ENCODE measurements around the gene PIK3IP1.

PIK3IP1 gene

GRCh38 chr22:31241936-31242335 lies 50.4 kb downstream of the PIK3IP1 start:
- TF ChIP-seq, protein P1, sequence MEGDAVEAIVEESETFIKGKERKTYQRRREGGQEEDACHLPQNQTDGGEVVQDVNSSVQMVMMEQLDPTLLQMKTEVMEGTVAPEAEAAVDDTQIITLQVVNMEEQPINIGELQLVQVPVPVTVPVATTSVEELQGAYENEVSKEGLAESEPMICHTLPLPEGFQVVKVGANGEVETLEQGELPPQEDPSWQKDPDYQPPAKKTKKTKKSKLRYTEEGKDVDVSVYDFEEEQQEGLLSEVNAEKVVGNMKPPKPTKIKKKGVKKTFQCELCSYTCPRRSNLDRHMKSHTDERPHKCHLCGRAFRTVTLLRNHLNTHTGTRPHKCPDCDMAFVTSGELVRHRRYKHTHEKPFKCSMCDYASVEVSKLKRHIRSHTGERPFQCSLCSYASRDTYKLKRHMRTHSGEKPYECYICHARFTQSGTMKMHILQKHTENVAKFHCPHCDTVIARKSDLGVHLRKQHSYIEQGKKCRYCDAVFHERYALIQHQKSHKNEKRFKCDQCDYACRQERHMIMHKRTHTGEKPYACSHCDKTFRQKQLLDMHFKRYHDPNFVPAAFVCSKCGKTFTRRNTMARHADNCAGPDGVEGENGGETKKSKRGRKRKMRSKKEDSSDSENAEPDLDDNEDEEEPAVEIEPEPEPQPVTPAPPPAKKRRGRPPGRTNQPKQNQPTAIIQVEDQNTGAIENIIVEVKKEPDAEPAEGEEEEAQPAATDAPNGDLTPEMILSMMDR (IDR thresholded peaks at IDR 0.05; ENCODE audit: insufficient read depth, low read length, poor library complexity, severe bottlenecking): no peak
- no peak for TF ChIP-seq EZH2phosphoT487 (conservative IDR thresholded peaks at IDR 0.05; ENCODE audit: low read length)
- no peaks in the 10 kb centered on the region for H4K20me1 ChIP-seq (ENCODE audit: low read depth, low read length)
- no peak overlapping the region for H3K9ac ChIP-seq (ENCODE audit: low read length)
- H2AFZ ChIP-seq (ENCODE audit: low read depth, low read length, severe bottlenecking): no peak overlapping the region
- no peak overlapping the region for H3K4me3 ChIP-seq (ENCODE audit: insufficient read depth, low read length, poor library complexity, severe bottlenecking)
- no peaks in the 10 kb centered on the region for H3K9me2 ChIP-seq (replicated peaks; ENCODE audit: insufficient read depth, low read length)
- H3K36me3 ChIP-seq (ENCODE audit: low read length): no peaks in the 10 kb centered on the region; the same call in 1 of the 2 replicates
- H3K9me3 ChIP-seq (ENCODE audit: insufficient read depth, low read length): no peaks in the 10 kb centered on the region
- no peak overlapping the region for H3K27ac ChIP-seq (ENCODE audit: low read depth, low read length)
- H3K4me2 ChIP-seq (ENCODE audit: low read depth, low read length, poor library complexity, severe bottlenecking): no peak overlapping the region
- H3K79me2 ChIP-seq (ENCODE audit: insufficient read depth, low read length): 0 out of 2 replicates have a peak, but pooled peaks cover 7% of the 10 kb centered on the region
- no peaks in the 10 kb centered on the region for H3F3A ChIP-seq (ENCODE audit: insufficient read depth)
- no peaks in the 10 kb centered on the region for H3K27me3 ChIP-seq (ENCODE audit: low read length)

DNA sequence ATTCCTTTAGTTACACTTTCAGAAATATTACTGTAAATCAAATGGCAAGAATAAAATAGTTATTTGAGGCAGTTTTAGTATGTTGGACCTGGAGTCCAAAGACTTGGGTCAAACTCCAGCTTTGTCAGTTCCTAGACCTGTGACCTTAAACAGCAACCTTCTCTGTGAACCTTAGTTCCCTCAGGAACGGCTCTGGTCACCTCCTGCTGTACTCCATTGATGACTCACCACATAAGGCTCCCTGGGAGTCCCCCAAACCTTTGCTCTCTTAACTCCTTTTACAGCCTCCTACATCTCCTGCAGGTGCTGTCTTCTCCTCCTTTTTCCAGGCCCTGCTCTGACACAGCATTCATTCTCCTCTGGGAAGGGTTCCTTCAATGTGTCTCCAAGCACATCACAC lies 51.1 kb downstream of the PIK3IP1 start:
- Histone ChIP-seq H3K9ac (ENCODE audit: low read length) (no peak overlapping the region), H3F3A (ENCODE audit: insufficient read depth) (no peaks in the 10 kb centered on the region), H3K27ac (ENCODE audit: low read depth, low read length) (no peak overlapping the region), H3K9me3 (ENCODE audit: insufficient read depth, low read length) (no peaks in the 10 kb centered on the region), H3K4me2 (ENCODE audit: low read depth, low read length, poor library complexity, severe bottlenecking) (no peak overlapping the region), H3K27me3 (ENCODE audit: low read length) (no peaks in the 10 kb centered on the region), H3K4me3 (ENCODE audit: insufficient read depth, low read length, poor library complexity, severe bottlenecking) (no peak overlapping the region), H3K79me2 (ENCODE audit: insufficient read depth, low read length) (0 out of 2 replicates have a peak, but pooled peaks cover 7% of the 10 kb centered on the region), H2AFZ (ENCODE audit: low read depth, low read length, severe bottlenecking) (no peak overlapping the region), H4K20me1 (ENCODE audit: low read depth, low read length) (no peaks in the 10 kb centered on the region), H3K9me2 (replicated peaks; ENCODE audit: insufficient read depth, low read length) (no peaks in the 10 kb centered on the region), H3K36me3 (ENCODE audit: low read length) (no peaks in the 10 kb centered on the region; the same call in 1 of the 2 replicates)
- TF ChIP-seq, protein P1 (IDR thresholded peaks at IDR 0.05; ENCODE audit: insufficient read depth, low read length, poor library complexity, severe bottlenecking): no peak
- TF ChIP-seq EZH2phosphoT487 (conservative IDR thresholded peaks at IDR 0.05; ENCODE audit: low read length): no peak

- no peak for TF ChIP-seq EZH2phosphoT487 (conservative IDR thresholded peaks at IDR 0.05; ENCODE audit: low read length)
- TF ChIP-seq, protein P1 (IDR thresholded peaks at IDR 0.05; ENCODE audit: insufficient read depth, low read length, poor library complexity, severe bottlenecking): no peak
- Histone ChIP-seq H3K27me3 (ENCODE audit: low read length) (no peaks in the 10 kb centered on the region), H3F3A (ENCODE audit: insufficient read depth) (no peaks in the 10 kb centered on the region), H4K20me1 (ENCODE audit: low read depth, low read length) (no peaks in the 10 kb centered on the region), H3K9me2 (replicated peaks; ENCODE audit: insufficient read depth, low read length) (no peaks in the 10 kb centered on the region), H3K27ac (ENCODE audit: low read depth, low read length) (no peak overlapping the region), H3K4me3 (ENCODE audit: insufficient read depth, low read length, poor library complexity, severe bottlenecking) (no peak overlapping the region), H3K79me2 (ENCODE audit: insufficient read depth, low read length) (peaks cover 15% of the 10 kb centered on the region; the same call in 1 of the 2 replicates), H2AFZ (ENCODE audit: low read depth, low read length, severe bottlenecking) (no peak overlapping the region), H3K9me3 (ENCODE audit: insufficient read depth, low read length) (no peaks in the 10 kb centered on the region), H3K9ac (ENCODE audit: low read length) (no peak overlapping the region), H3K36me3 (ENCODE audit: low read length) (no peaks in the 10 kb centered on the region; the same call in 1 of the 2 replicates), H3K4me2 (ENCODE audit: low read depth, low read length, poor library complexity, severe bottlenecking) (no peak overlapping the region)
These were observed 52.4 kb downstream of the PIK3IP1 start for GRCh38 chr22:31239771-31240370.

Data from SU-DHL-6 (cell line).